CD4-positive, alpha-beta memory T cell (primary cell): ENCODE results near the gene ATAD2B. TPM values are rescaled to one million over a fixed set of nuclear protein-coding genes. Genes with fewer than 3 reads are reported as not detected.

Experiments
- CTCF ChIA-PET: fragments of 350-600 bp; sonication (Branson Sonifier 250); formaldehyde crosslinking; loops from one replicate; lab custom pipeline; 2021; ENCODE audit warnings: inconsistent platforms; ENCODE audit not compliant: partially characterized antibody; lab: Charles Lee
- POLR2A ChIA-PET: fragments of 350-600 bp; sonication (Branson Sonifier 250); formaldehyde crosslinking; loops from one replicate; lab custom pipeline; 2021; ENCODE audit not compliant: partially characterized antibody; lab: Charles Lee
- DNase-seq, 5 donors: peaks; one replicate each; pipeline versions ENCODE4 v3.0.0 to v3.0.0-alpha.2; 2020 to 2022; ENCODE audit warnings: mixed read lengths in 1 of 5
- H3K27ac ChIP-seq: one replicate; pipeline ENCODE4 v1.7.0; 2013; ENCODE audit warnings: low read depth, low read length
- H3K27me3 ChIP-seq: 2 replicates; pipeline ENCODE4 v1.7.0; 2013; ENCODE audit warnings: mild to moderate bottlenecking, low read length, moderate library complexity; ENCODE audit not compliant: insufficient read depth
- H3K36me3 ChIP-seq: 2 replicates; pipeline ENCODE4 v1.7.0; 2013; ENCODE audit warnings: mild to moderate bottlenecking, low read length, moderate library complexity; ENCODE audit not compliant: insufficient read depth
- H3K4me1 ChIP-seq: 2 replicates; pipeline ENCODE4 v1.7.0; 2013; ENCODE audit warnings: mild to moderate bottlenecking, low read length, moderate library complexity; ENCODE audit not compliant: insufficient read depth
- H3K4me3 ChIP-seq, 2 donors: one replicate each; pipeline ENCODE4 v1.7.0; 2013; ENCODE audit warnings: low read length in 2 of 2, mild to moderate bottlenecking in 1 of 2
- H3K9me3 ChIP-seq, 2 donors: one replicate each; pipeline ENCODE4 v1.7.0; 2013; ENCODE audit warnings: low read length in 2 of 2, control low read depth in 1 of 2; ENCODE audit not compliant: control insufficient read depth in 1 of 2
- H3K27ac Mint-ChIP-seq, 7 donors: one replicate each; pipeline ENCODE4 v1.8.0; 2020 to 2021; ENCODE audit warnings: mixed read lengths in 7 of 7, mild to moderate bottlenecking in 6 of 7, inconsistent platforms in 3 of 7, moderate library complexity in 3 of 7
- H3K27me3 Mint-ChIP-seq, 2 donors: one replicate each; pipeline ENCODE4 v1.8.0; 2020 to 2021; ENCODE audit warnings: mixed read lengths in 2 of 2
- H3K36me3 Mint-ChIP-seq, 2 donors: one replicate each; pipeline ENCODE4 v1.8.0; 2020 to 2021; ENCODE audit warnings: mixed read lengths in 2 of 2, inconsistent platforms in 1 of 2, mild to moderate bottlenecking in 1 of 2
- H3K4me1 Mint-ChIP-seq, 4 donors: one replicate each; pipeline ENCODE4 v1.8.0; 2020 to 2021; ENCODE audit warnings: mixed read lengths in 4 of 4, mild to moderate bottlenecking in 1 of 4
- H3K4me3 Mint-ChIP-seq, 8 donors: one replicate each; pipeline ENCODE4 v1.8.0; 2020 to 2021; ENCODE audit warnings: mixed read lengths in 8 of 8, mild to moderate bottlenecking in 7 of 8, moderate library complexity in 6 of 8, inconsistent platforms in 3 of 8
- H3K9me3 Mint-ChIP-seq, 8 donors: one replicate each; pipeline ENCODE4 v1.8.0; 2020 to 2021; ENCODE audit warnings: mixed read lengths in 8 of 8, mild to moderate bottlenecking in 5 of 8, inconsistent platforms in 3 of 8, moderate library complexity in 1 of 8
- intact Hi-C: fragments of 100-400 bp; cut with micrococcal nuclease; formaldehyde crosslinking; loops from one replicate; pipeline ENCODE4 v1.15.1; 2023
- polyA plus RNA-seq, 2 donors: library from polyadenylated mRNA; unstranded; fragments of 300-500 nt; fragmentation: Illumina TruSeq; gene quantifications; one replicate each; pipeline ENCODE4 v1.2.3, GENCODE V29; 2021
- total RNA-seq, 2 experiments: library from RNA; stranded (reverse); gene quantifications; one replicate each; pipeline ENCODE4 v1.2.3, GENCODE V29; 2021

Gene ATAD2B
- total and polyA plus RNA-seq, 4 experiments from 2014 or later: 3.8 to 44.4 (median 22.9) TPM

DNA sequence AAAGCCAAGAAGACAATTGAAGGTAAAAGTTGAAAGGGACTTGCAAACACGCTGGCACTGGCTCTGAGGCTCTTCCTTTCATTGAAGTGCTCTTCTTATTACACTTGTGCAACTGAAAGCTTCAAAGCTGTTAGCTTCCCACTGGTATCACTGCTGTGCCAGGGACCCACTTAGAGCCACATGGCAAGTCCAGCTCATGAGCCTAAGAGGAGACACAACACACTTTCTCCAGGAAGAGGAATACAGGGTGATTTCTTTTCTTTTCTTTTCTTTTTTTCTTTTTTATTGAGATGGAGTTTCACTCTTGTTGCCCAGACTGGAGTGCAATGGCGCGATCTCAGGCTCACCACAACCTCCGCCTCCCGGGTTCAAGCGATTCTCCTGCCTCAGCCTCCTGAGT lies 218.2 kb downstream of the ATAD2B start:
- POLR2A ChIA-PET: no interaction called here
- Mint-ChIP-seq H3K27me3 (no peaks in the 10 kb centered on the region), H3K9me3 (peaks cover 0 to 2% (median 0%) of the 10 kb centered on the region in 8 donors), H3K36me3 (peaks cover 42 to 49% of the 10 kb centered on the region in 2 donors), H3K27ac (peak overlapping the region in 1 of 7 donors; percentile 29), H3K4me3 (no peak overlapping the region), H3K4me1 (no peaks in the 10 kb centered on the region)
- Histone ChIP-seq H3K27me3 (no peaks in the 10 kb centered on the region), H3K4me1 (no peaks in the 10 kb centered on the region), H3K36me3 (peaks cover 4% of the 10 kb centered on the region), H3K27ac (no peak overlapping the region), H3K9me3 (no peaks in the 10 kb centered on the region), H3K4me3 (no peak overlapping the region)
- intact Hi-C loops: no loop called here
- CTCF ChIA-PET: no interaction called here
- DNase-seq: no peak

DNA sequence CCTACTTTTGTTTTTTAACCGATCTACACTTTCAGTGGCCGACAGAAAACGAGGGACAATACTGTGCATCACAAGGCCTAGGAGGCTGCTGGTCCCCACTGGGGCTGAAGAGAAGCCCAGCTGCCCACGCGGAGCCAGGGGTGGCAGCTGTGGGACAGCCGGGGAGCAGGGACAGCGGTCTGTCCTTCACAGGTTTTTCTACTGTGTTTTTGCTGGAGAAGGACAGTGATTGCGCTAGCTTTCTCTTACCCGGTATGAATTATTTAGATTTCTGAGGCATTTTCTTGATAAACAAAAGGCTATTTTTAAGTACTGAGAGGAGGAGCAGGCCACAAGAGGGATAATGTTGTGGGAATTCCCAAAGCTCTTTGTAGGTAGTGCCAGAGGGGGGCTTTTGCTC lies 219.8 kb downstream of the ATAD2B start:
- Histone ChIP-seq H3K27ac (no peak overlapping the region), H3K27me3 (no peaks in the 10 kb centered on the region), H3K4me1 (no peaks in the 10 kb centered on the region), H3K36me3 (peaks cover 4% of the 10 kb centered on the region), H3K4me3 (no peak overlapping the region), H3K9me3 (no peaks in the 10 kb centered on the region)
- ChIA-PET CTCF (no interaction called here), POLR2A (no interaction called here)
- Mint-ChIP-seq H3K36me3 (peaks cover 43 to 44% of the 10 kb centered on the region in 2 donors), H3K9me3 (peaks cover 0 to 2% (median 0%) of the 10 kb centered on the region in 8 donors), H3K27me3 (no peaks in the 10 kb centered on the region), H3K27ac (no peak overlapping the region), H3K4me3 (no peak overlapping the region), H3K4me1 (no peaks in the 10 kb centered on the region)
- intact Hi-C loops: no loop called here
- no peak for DNase-seq

DNA sequence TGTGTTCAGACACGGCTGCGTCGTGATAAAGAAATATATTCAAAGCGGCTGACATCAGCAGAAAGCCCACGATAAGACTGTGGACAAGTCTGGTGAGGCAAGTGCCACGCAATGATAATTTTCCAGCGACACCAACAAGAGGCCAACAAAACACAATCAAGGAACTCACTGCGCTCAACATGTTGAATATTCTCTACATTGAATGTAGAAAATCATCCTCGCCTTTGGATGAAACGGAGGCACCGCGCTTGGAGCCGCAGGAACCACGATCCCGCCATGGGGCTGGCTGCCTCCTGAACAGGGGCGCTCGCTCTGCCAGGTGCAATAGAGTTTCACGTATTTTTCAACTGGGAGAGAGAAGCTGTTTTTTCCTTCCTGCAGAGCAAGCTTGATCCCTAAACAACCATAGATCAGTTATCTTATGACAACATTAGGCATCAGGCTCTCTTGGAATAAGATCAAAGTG lies 220.3 kb downstream of the ATAD2B start:
- H3K4me1 Mint-ChIP-seq: no peaks in the 10 kb centered on the region
- H3K27ac Mint-ChIP-seq: no peak overlapping the region
- peaks cover 4% of the 10 kb centered on the region for H3K36me3 ChIP-seq
- peaks cover 0 to 2% (median 0%) of the 10 kb centered on the region in 8 donors for H3K9me3 Mint-ChIP-seq
- no peak overlapping the region for H3K4me3 ChIP-seq
- no peak for DNase-seq
- no peak overlapping the region for H3K4me3 Mint-ChIP-seq
- H3K9me3 ChIP-seq: no peaks in the 10 kb centered on the region
- ChIA-PET POLR2A (no interaction called here), CTCF (no interaction called here)
- no peak overlapping the region for H3K27ac ChIP-seq
- no peaks in the 10 kb centered on the region for H3K27me3 Mint-ChIP-seq
- no peaks in the 10 kb centered on the region for H3K4me1 ChIP-seq
- intact Hi-C loops: no loop called here
- peaks cover 41 to 44% of the 10 kb centered on the region in 2 donors for H3K36me3 Mint-ChIP-seq
- H3K27me3 ChIP-seq: no peaks in the 10 kb centered on the region

DNA sequence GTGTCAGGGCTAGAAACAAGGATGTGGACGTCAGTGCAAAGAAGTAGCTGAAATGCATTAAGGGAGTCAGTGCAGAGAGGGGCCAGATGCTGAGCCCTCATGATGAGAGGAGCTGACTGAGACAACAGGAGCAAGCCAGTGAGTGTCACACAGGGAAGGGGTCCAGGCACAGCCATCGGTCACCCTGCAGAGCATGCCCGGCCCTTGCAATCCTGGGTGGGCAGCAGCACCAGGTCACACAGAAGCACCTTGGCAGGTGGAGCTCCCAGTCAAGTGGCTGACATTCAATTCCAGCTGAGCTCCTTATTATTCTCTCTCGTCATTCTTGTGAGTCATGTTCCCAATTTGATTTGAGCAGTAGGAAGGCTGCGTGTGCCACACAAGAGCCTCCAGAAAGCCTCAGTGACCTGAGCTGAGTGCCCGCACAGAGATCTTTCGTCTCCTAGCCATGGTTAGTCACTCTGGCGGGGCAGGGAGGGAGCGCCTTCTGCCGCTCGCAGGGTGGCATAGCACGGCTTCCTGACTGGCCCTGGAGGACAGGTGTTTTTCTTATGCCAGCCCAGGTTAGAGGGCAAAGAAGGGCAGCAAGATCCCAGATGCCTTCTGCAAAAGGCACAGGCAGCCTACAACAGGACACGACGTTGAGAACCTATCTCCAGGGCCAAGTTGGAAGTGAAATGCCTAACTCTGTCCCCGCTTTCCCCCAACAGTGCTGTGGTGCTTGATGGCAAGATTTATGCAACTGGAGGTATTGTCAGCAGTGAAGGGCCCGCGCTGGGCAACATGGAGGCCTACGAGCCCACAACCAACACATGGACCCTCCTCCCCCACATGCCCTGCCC lies 220.9 kb downstream of the ATAD2B start:
- ChIA-PET POLR2A (no interaction called here), CTCF (no interaction called here)
- Mint-ChIP-seq H3K9me3 (peaks cover 0 to 2% (median 0%) of the 10 kb centered on the region in 8 donors), H3K27me3 (no peaks in the 10 kb centered on the region), H3K36me3 (peaks cover 46 to 47% of the 10 kb centered on the region in 2 donors), H3K4me1 (no peaks in the 10 kb centered on the region), H3K4me3 (no peak overlapping the region), H3K27ac (no peak overlapping the region)
- no peak for DNase-seq
- intact Hi-C loops: no loop called here
- H3K4me3 ChIP-seq: no peak overlapping the region
- no peaks in the 10 kb centered on the region for H3K9me3 ChIP-seq
- no peaks in the 10 kb centered on the region for H3K4me1 ChIP-seq
- H3K36me3 ChIP-seq: peaks cover 4% of the 10 kb centered on the region
- H3K27ac ChIP-seq: no peak overlapping the region
- no peaks in the 10 kb centered on the region for H3K27me3 ChIP-seq

DNA sequence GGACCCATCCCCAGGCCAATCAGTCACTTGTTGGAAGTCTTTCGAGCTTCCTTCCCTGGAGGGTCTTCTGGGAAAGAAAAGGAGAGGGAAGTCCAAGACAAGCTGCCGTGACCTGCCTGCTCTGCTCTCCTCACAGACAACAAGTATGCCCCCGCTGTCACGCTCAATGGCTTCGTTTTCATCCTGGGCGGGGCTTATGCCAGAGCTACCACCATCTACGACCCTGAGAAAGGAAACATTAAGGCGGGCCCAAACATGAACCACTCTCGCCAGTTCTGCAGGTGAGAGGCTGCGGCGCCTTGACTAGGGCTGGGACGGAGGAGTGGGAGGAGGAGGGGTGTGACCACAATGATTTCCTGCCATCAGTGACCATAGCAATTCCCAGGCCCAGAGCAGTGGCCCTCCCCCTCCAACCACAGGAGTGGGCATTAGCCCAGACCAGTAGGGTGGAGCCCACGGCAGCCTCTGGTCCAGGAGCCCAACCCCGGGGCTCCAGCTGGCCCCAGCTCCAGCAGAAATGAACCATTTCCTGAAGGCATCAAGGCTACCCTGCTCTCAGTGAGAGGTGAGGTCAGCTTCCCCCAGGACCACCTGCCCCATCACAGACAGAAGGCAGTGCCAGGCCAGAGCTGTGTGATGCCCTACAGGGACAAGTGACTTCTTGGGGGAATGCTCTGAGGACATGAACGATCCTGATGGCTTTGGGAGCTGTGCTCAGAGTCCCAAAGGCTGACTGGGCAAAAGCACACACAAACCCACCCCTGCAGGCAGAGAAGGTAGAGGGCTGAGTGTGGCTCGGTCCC lies 223.1 kb downstream of the ATAD2B start:
- Mint-ChIP-seq H3K27ac (peak overlapping the region in 1 of 7 donors; percentile 65), H3K36me3 (peaks cover 41 to 43% of the 10 kb centered on the region in 2 donors), H3K9me3 (peaks cover 0 to 4% (median 0%) of the 10 kb centered on the region in 8 donors), H3K4me1 (peaks cover 0 to 2% (median 0%) of the 10 kb centered on the region in 4 donors), H3K27me3 (no peaks in the 10 kb centered on the region), H3K4me3 (no peak overlapping the region)
- H3K9me3 ChIP-seq: no peaks in the 10 kb centered on the region
- no peak overlapping the region for H3K4me3 ChIP-seq
- intact Hi-C loops: no loop called here
- H3K27me3 ChIP-seq: no peaks in the 10 kb centered on the region
- no peaks in the 10 kb centered on the region for H3K4me1 ChIP-seq
- peaks cover 4% of the 10 kb centered on the region for H3K36me3 ChIP-seq
- H3K27ac ChIP-seq: no peak overlapping the region
- CTCF ChIA-PET: no interaction called here
- POLR2A ChIA-PET: no interaction called here
- DNase-seq: no peak

DNA sequence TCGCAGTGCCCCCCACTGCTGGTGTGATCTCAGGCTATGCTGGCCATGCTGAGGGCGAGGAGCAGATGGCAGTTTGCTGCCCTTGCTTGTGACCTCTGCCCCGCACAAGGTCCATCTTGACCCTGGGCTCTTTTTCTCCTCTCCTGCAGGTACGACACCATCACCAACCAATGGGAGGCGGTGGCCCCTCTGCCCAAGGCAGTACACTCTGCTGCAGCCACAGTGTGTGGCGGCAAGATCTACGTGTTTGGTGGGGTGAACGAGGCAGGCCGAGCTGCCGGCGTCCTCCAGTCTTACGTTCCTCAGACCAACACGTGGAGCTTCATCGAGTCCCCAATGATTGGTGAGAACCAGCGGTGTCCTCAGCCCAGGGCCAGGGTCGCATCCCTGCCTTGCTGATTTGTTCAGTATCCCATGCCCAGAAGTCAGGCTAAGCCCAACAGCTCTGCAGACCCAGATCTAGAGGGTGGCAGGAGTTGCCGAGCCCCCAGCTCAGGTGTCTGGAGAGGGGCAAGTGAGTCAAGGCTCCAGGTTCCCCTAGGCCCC lies 223.8 kb downstream of the ATAD2B start:
- no peaks in the 10 kb centered on the region for H3K27me3 Mint-ChIP-seq
- ChIA-PET CTCF (no interaction called here), POLR2A (no interaction called here)
- no peak overlapping the region for H3K4me3 ChIP-seq
- H3K27ac Mint-ChIP-seq: no peak overlapping the region
- H3K4me3 Mint-ChIP-seq: no peak overlapping the region
- no peaks in the 10 kb centered on the region for H3K27me3 ChIP-seq
- no peak for DNase-seq
- intact Hi-C loops: no loop called here
- H3K9me3 ChIP-seq: no peaks in the 10 kb centered on the region
- no peak overlapping the region for H3K27ac ChIP-seq
- peaks cover 4% of the 10 kb centered on the region for H3K36me3 ChIP-seq
- peaks cover 0 to 4% (median 0%) of the 10 kb centered on the region in 8 donors for H3K9me3 Mint-ChIP-seq
- H3K4me1 Mint-ChIP-seq: peaks cover 0 to 2% (median 0%) of the 10 kb centered on the region in 4 donors
- no peaks in the 10 kb centered on the region for H3K4me1 ChIP-seq
- peaks cover 38 to 39% of the 10 kb centered on the region in 2 donors for H3K36me3 Mint-ChIP-seq

DNA sequence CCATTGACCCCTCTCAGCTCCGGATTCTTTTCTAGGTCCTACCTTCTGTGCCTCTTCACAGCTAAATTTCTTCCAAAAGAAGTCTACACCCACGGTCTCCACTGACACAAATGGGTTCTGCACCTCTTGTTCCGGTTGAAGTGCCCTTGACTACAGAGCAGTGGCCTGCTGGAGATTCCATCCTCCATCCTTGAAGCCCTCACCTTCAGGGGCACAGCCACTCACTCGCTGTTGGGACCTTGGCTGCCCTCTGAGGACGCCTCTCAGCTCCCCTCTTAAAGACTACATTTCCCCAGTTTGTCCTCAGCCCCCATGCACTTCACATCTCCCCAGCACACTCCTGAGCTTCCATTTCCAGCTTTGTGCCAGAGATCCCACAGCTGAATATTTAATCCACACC lies 226.3 kb downstream of the ATAD2B start:
- CTCF ChIA-PET: no interaction called here

More for the DNA sequence above, 226.3 kb downstream of the ATAD2B start:
- H3K4me1 ChIP-seq: no peaks in the 10 kb centered on the region
- no peaks in the 10 kb centered on the region for H3K27me3 ChIP-seq
- H3K27me3 Mint-ChIP-seq: no peaks in the 10 kb centered on the region
- peaks cover 19 to 21% of the 10 kb centered on the region in 2 donors for H3K36me3 Mint-ChIP-seq
- POLR2A ChIA-PET: no interaction called here
- H3K4me1 Mint-ChIP-seq: peaks cover 0 to 2% (median 0%) of the 10 kb centered on the region in 4 donors
- no peaks in the 10 kb centered on the region for H3K36me3 ChIP-seq
- H3K4me3 Mint-ChIP-seq: no peak overlapping the region
- DNase-seq: no peak
- H3K9me3 Mint-ChIP-seq: peaks cover 0 to 3% (median 0%) of the 10 kb centered on the region in 8 donors
- peak overlapping the region in 2 of 7 donors; percentile 55 to 85 for H3K27ac Mint-ChIP-seq
- no peaks in the 10 kb centered on the region for H3K9me3 ChIP-seq
- no peak overlapping the region for H3K27ac ChIP-seq
- H3K4me3 ChIP-seq: no peak overlapping the region
- intact Hi-C loops: no loop called here
